ENCODE data around the gene RAD54L.
"Not testable (repeated sequence)": the region's sequence is repeated elsewhere in the genome, so short reads cannot be mapped to it uniquely, and the experiment has no call there.

RAD54L gene

DNA sequence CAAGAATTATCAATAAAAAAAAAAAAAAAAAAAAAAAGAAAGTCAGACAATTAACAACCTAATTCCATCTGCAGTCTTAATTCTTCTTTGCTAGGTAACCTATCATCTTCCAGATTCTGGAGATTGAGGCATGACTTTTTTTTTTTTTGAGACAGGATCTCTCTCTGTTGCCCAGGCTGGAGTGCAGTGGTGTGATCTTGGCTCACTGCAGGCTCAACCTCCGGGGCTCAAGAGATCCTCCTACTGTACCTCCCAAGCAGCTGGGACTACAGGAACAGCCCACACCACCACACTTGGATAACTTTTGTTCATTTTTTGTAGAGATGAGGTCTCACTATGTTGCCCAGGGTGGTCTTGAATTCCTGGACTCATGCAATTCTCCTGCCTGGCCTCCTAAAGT lies 4.6 kb upstream of the RAD54L start:
- no peak for DNase-seq

- DNase-seq, result not testable (repeated sequence)
Observed at GRCh38 chr1:46243831-46244230, 3.7 kb upstream of the RAD54L start.

DNA sequence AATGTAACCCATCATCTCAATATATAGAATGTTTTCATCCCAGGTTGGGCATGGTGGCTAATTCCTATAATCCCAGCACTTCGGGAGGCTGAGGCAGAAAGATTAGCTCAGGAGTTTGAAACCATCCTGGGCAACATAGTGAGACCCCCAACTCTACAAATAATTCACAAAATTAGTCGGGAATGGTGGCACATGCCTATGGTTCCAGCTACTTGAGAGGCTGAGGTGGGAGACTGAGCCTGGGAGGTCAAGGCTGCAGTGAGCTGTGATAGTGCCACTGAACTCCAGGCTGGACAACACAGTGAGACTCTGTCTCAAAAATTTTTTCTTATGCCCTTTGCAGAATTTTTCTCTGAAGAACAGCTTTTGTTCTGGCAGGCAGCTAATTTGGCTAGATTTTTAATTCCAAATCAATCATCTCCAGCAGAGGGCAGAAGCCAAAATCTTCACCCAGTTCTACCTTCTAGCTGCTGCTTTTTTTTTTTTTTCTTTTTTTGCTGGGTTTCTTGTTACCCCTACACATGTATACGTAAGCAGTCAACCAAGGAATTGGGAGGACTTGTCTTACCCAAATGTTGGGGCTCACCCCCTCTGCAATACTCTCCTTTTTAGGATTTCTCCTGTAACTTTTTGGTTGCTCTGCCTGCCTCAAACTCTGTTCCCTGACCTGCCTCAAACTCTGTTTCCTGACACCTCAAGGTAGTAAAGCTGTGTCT lies 2.7 kb upstream of the RAD54L start:
- DNase-seq, result no peak

DNA sequence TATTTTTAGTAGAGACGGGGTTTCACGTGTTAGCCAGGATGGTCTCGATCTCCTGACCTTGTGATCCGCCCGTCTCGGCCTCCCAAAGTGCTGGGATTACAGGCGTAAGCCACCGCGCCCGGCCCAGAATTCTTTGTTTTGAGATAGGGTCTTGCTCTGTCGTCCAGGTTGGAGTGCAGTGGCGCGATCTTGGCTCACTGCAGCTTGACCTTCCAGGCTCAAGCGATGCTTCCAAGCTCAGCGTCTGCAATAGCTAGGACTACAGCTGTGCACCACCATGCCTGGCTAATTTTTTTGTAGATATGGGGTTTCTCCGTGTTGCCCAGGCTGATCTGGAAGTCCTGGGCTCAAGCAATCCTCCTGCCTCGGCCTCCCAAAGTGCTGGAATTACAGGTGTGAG lies 1.4 kb upstream of the RAD54L start:
- DNase-seq, result not testable (repeated sequence)

GRCh38 chr1:46246548-46247435 lies 771 bp upstream of the RAD54L start:
- peak; percentile 91 for DNase-seq

DNA sequence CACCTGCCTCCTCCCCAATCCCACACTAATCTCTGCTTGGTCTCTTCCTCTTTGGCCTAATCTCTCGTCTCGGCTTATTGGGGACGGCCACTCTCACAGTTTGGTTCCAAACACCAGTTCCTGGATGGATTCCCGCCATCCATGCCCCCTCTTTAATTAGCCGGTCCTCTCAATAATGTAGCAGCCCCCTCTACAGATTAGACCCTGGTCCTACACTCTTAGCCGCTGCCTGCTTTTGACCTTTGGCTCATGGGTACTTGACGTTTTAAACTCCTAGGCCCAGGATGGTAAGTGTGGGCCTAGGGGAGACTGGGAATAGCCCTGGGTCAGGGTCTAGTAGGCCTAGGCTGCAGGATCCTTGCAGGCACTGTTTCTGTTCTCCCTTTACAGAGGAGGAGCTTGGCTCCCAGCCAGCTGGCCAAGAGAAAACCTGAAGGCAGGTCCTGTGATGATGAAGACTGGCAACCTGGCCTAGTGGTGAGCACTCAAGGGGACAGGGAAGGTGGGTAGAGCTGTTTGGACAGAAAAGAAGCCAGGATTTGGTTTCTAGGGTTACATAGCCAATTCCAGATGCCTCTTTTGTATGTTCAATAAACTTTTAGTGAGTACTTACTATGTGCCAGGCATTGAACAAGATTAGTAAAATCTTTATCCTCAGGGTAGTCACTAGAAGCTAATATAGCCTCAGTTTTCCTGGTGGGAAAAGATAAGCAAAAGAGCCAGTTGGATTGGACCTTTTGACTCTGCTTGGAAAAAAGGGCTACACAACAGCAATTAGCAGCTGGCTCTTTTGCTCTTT lies 758 bp downstream of the RAD54L start:
- DNase-seq, result peak; percentile 10

- DNase-seq, result no peak
Observed at GRCh38 chr1:46254668-46255067, 7.1 kb downstream of the RAD54L start.

DNA sequence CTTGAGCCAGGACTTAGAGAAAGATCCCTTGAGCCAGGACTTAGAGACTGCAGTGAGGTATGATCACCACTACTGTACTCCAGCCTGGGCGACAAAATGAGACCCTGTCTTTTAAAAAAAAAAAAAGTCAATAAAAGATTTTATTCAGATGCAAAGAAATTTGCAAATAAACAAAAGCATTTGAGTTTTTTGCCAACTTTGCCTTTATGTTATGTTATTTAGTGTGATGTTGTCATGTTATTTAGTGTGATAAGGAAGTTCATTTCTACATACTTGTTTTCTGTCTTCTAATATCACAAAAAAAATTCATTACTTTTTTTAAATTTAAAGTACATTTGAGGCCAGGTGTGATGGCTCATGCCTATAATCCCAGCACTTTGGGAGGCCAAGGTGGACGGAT lies 9.0 kb downstream of the RAD54L start:
- DNase-seq, result no peak

- no peak for DNase-seq
Observed at GRCh38 chr1:46262508-46262907, 14.9 kb downstream of the RAD54L start.

- no peak for DNase-seq
Observed at GRCh38 chr1:46263146-46263545, 15.6 kb downstream of the RAD54L start.

GRCh38 chr1:46268578-46268977 lies 21.0 kb downstream of the RAD54L start:
- no peak for DNase-seq

DNA sequence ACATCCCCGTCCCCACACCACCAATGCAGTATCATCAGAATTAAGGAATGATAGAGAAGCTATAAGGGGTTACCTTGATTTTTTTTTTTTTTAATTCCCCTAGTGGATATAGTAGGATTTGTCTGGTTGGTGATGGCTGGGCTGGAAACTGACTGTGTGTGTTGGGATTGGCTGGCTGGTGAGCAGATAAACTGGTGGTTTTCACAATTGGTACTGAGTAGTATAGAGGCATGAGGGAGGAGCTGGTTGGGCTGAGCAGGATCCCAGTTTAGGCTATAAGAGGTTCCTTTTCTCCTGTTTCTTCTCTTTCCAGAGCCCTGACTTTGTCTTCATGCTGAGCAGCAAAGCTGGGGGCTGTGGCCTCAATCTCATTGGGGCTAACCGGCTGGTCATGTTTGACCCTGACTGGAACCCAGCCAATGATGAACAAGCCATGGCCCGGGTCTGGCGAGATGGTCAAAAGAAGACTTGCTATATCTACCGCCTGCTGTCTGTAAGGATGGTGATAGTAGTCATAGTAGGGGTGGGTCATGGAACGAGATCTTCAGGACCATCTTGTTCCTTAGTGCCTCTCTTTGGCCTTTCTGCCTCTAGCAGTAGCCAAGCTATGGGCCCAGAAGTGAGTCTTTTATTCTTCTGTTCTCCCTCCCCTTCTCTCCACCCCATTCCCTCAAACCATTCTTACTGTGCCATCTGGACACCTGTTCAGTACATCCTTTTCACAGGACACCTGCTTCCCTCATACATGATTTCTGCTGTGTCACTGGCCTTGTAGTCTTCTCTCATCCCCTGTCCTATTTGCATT lies 26.9 kb downstream of the RAD54L start:
- DNase-seq, result no peak

DNA sequence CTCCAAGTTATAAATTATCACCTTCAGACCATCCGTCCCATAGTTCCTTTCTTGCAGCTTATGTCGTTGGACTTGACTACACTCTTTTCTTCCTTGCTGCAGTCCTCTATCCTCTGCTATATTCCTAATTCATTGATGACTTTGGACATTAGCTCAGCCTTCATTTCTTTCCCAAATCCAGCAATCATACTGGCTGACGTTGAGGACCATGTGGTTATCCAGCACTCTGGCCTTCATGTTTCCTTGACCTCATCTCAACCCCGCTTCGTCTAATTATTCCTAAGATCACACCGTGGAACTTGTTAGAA lies 27.4 kb downstream of the RAD54L start:
- no peak for DNase-seq

DNA sequence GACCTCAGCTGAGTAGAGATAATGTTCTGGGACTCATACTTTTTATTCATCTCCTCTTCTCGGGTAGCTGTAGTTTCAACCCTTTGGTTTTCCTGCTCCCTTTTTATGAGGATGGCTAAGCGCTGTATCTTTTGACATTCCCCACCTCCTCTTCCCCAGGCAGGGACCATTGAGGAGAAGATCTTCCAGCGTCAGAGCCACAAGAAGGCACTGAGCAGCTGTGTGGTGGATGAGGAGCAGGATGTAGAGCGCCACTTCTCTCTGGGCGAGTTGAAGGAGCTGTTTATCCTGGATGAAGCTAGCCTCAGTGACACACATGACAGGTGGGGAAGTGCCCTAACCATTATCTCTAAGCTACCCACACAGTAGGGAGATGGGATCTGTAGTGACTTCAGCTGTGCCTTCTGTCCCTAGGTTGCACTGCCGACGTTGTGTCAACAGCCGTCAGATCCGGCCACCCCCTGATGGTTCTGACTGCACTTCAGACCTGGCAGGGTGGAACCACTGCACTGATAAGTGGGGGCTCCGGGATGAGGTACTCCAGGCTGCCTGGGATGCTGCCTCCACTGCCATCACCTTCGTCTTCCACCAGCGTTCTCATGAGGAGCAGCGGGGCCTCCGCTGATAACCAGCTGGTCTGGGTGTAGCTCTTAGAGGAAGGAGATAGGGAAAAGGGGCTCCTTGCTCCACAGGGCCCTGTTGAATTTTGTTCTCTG lies 30.3 kb downstream of the RAD54L start:
- no peak for DNase-seq

GRCh38 chr1:46278807-46279206 lies 31.2 kb downstream of the RAD54L start:
- DNase-seq, result no peak

DNA sequence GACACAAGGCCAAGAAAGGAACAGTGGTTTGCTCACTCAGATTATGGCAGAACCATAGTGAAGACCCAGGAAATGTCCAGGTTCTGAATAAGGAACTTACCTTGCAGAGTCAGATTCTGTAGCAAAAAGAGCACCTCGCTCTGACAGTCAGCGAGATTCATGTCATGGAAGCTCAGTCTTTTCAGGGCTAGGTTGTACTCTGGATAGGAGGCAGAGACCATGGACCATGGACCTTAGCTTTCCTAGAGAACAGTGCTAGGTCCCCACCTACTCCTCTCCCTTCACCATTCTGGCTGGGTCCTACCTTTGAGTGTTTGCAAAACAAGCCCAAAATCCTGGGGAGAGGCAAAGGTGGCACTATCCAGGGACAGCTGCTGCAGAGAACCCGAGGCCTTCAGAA lies 32.5 kb downstream of the RAD54L start:
- no peak for DNase-seq

DNA sequence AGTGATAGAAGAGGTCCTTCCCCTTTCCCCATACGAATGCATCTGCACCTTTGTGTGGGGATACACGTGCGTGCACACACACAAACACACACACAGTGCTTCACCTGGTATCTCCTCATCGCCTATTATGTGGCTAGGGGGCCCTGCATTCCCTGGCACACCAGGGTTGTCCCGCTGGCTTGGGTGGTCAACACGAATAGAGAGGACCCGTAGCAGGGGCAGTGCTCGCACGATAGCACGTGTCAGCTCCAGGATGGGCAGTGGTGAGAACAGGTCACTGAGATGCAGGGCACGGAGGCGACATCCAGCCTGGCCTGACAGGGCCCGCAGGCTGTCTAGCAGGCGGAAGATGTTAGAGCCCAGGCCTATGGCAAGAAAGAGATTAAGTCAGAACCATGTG lies 33.5 kb downstream of the RAD54L start:
- DNase-seq, result no peak

DNA sequence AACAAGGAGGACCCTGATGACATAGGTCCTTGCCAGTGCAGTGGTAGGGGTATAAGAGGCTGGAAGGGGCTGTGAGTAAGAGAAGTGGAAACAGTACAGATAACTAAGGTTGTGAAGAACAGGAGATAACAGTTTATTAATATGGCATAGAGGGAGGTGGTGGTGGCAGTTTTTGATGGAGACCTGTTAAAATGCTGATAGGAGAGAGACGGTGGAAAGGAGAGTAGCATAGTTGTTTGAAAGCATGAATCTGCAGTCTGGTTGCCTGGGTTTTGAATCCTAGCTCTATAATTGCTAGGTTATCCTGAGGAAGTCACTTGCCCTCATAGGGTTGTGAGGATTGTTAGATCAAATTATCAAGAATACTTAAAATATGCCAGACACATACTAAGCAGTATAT lies 36.5 kb downstream of the RAD54L start:
- no peak for DNase-seq

GRCh38 chr1:46284597-46285564 lies 37.3 kb downstream of the RAD54L start:
- no peak for DNase-seq

- no peak for DNase-seq
Observed at GRCh38 chr1:46285730-46286477, 38.3 kb downstream of the RAD54L start.

Data from NCI-H2227 treated with DMSO at 0.1 percent for 48 hours (cell line).